Natural killer cell (primary cell): ENCODE measurements around the gene CDC42SE2. TPM values are rescaled to one million over a fixed set of nuclear protein-coding genes. Genes with fewer than 3 reads are reported as not detected.

Experiments used
- ATAC-seq, 3 donors: fragments of 150-1000 bp in 2 of 3; fragments of 200-7000 bp in 1 of 3; cut with Tn5 transposase; 1 replicate in 1 of 3; 2 replicates in 2 of 3; pipeline ENCODE4 v1.10.0; 2021; ENCODE audit warnings: mild to moderate bottlenecking in 2 of 3, moderate library complexity in 2 of 3
- DNase-seq, 2 donors: peaks; one replicate each; pipeline versions ENCODE4 v3.0.0 to v3.0.0-alpha.2; 2013 to 2021; ENCODE audit warnings: mixed read lengths in 1 of 2
- H3K27ac ChIP-seq: one replicate; pipeline ENCODE4 v1.5.1; 2013; ENCODE audit warnings: mild to moderate bottlenecking, low read length
- H3K27me3 ChIP-seq: one replicate; pipeline ENCODE4 v1.6.1; 2013; ENCODE audit warnings: low read length; ENCODE audit not compliant: control insufficient read depth, insufficient read depth
- H3K36me3 ChIP-seq: one replicate; pipeline ENCODE4 v1.6.1; 2013; ENCODE audit warnings: low read length; ENCODE audit not compliant: control insufficient read depth, insufficient read depth
- H3K4me1 ChIP-seq: one replicate; pipeline ENCODE4 v1.6.1; 2013; ENCODE audit warnings: low read length; ENCODE audit not compliant: control insufficient read depth, insufficient read depth
- H3K4me3 ChIP-seq: one replicate; pipeline ENCODE4 v1.5.1; 2013; ENCODE audit warnings: low read length
- H3K9me3 ChIP-seq: one replicate; pipeline ENCODE4 v1.6.1; 2013; ENCODE audit warnings: low read length; ENCODE audit not compliant: control insufficient read depth, insufficient read depth
- H3K27ac Mint-ChIP-seq, 2 donors: one replicate each; pipeline ENCODE4 v1.8.0; 2022; ENCODE audit warnings: mild to moderate bottlenecking in 2 of 2, mixed read lengths in 2 of 2, moderate library complexity in 1 of 2
- H3K27me3 Mint-ChIP-seq, 2 donors: one replicate each; pipeline ENCODE4 v1.8.0; 2022; ENCODE audit warnings: low read depth in 2 of 2, mixed read lengths in 2 of 2
- H3K36me3 Mint-ChIP-seq: one replicate; pipeline ENCODE4 v1.8.0; 2022; ENCODE audit warnings: mixed read lengths
- H3K4me1 Mint-ChIP-seq, 2 donors: one replicate each; pipeline ENCODE4 v1.8.0; 2022; ENCODE audit warnings: mixed read lengths in 2 of 2
- H3K4me3 Mint-ChIP-seq: one replicate; pipeline ENCODE4 v1.8.0; 2022; ENCODE audit warnings: mild to moderate bottlenecking, moderate library complexity, mixed read lengths
- H3K9me3 Mint-ChIP-seq, 2 donors: one replicate each; pipeline ENCODE4 v1.8.0; 2022; ENCODE audit warnings: mixed read lengths in 2 of 2
- CTCF ChIP-seq: fragments of 200-600 bp; IDR thresholded peaks from one replicate; pipeline ENCODE4 v1.8.0; 2022; ENCODE audit warnings: antibody characterized with exemption
- WGBS: methylation state at CpG from one replicate; pipeline ENCODE4 v1.1.7; 2013; ENCODE audit warnings: missing lambda C conversion rate; ENCODE audit not compliant: insufficient coverage; 5-methylcytosine and 5-hydroxymethylcytosine counted together
- intact Hi-C: fragments of 100-400 bp; cut with micrococcal nuclease; formaldehyde crosslinking; loops from one replicate; pipeline ENCODE4 v1.14.2; 2022
- total RNA-seq, 4 donors: library from RNA; stranded (reverse); fragments of 120-200 nt in 1 of 4; gene quantifications; one replicate each; pipeline versions ENCODE4 v1.2.3 to v1.2.4, GENCODE V29; 2013 to 2022

CDC42SE2 gene
- total RNA-seq, 3 donors from 2014 or later (not counting 1 experiment from before 2014, with no cell fraction given) = 140 to 183 (median 166) TPM

DNA sequence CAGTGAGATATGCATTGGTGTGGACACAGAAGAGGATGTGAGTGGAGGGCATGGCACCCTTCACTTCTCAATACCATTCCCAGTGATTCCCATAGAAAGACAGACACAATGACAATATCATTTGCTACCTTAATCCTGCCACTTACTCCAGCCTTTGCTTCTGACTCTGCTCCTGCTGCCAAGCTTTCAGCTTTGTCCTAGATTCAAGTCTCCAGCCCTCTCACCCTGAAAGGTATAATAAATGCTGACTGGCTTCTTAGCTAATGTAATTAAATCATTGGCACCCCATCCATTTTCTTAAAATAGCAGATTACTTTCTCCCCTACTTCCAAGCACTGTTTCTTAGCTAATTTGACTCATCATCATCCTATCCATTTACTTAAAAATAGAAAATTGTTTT, 41.1 kb upstream of the CDC42SE2 start:
- Histone ChIP-seq H3K27me3 (no peaks in the 10 kb centered on the region), H3K36me3 (no peaks in the 10 kb centered on the region), H3K27ac (no peak overlapping the region), H3K4me1 (peaks cover 19% of the 10 kb centered on the region), H3K9me3 (no peaks in the 10 kb centered on the region), H3K4me3 (no peak overlapping the region)
- Mint-ChIP-seq H3K9me3 (no peaks in the 10 kb centered on the region), H3K4me3 (no peak overlapping the region), H3K27ac (no peak overlapping the region), H3K36me3 (no peaks in the 10 kb centered on the region), H3K27me3 (peaks cover 1 to 3% of the 10 kb centered on the region in 2 donors), H3K4me1 (no peaks in the 10 kb centered on the region)
- no peak for TF ChIP-seq CTCF
- intact Hi-C loops = no loop called here
- ATAC-seq (no peak), DNase-seq (no peak)

DNA sequence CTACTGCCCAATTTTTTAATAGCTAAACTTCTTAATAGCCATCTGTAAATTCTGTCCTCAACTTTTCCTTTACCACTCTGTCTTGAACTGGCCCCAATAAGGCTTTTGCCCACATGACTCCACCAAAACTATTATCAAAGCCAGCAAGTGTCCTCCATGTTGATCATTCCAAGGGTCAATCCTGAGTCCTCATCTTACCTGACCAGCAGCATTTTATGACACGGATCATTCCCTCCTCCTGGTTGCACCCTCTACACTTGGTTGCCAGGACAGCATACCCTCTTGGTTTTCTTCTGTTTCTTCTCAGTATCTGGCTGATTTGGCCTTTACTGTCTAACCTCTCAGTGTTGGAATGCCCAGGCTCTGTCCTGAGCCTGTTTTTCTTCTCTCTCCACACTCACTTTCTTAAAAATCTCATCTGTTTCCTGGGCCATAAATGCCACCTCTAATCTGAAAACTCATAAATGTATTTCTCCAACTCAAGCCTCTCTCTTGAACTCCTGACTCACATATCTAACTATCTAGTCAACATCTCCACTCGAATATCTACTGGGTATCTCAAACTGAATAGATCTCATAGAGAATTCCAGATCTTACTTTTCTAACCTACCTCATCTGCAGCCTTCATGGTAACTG, 40.0 kb upstream of the CDC42SE2 start:
- Histone ChIP-seq H3K4me3 (peak overlapping the region; percentile 26), H3K27me3 (no peaks in the 10 kb centered on the region), H3K9me3 (no peaks in the 10 kb centered on the region), H3K36me3 (no peaks in the 10 kb centered on the region), H3K4me1 (peaks cover 19% of the 10 kb centered on the region), H3K27ac (peak overlapping the region; percentile 79)
- Mint-ChIP-seq H3K36me3 (no peaks in the 10 kb centered on the region), H3K4me1 (no peaks in the 10 kb centered on the region), H3K9me3 (no peaks in the 10 kb centered on the region), H3K4me3 (no peak overlapping the region), H3K27ac (no peak overlapping the region), H3K27me3 (no peaks in the 10 kb centered on the region)
- no peak for DNase-seq
- intact Hi-C loops = no loop called here
- WGBS = 78% methylated on average over 2 of the region's 2 CpGs
- TF ChIP-seq CTCF = no peak
- no peak for ATAC-seq

DNA sequence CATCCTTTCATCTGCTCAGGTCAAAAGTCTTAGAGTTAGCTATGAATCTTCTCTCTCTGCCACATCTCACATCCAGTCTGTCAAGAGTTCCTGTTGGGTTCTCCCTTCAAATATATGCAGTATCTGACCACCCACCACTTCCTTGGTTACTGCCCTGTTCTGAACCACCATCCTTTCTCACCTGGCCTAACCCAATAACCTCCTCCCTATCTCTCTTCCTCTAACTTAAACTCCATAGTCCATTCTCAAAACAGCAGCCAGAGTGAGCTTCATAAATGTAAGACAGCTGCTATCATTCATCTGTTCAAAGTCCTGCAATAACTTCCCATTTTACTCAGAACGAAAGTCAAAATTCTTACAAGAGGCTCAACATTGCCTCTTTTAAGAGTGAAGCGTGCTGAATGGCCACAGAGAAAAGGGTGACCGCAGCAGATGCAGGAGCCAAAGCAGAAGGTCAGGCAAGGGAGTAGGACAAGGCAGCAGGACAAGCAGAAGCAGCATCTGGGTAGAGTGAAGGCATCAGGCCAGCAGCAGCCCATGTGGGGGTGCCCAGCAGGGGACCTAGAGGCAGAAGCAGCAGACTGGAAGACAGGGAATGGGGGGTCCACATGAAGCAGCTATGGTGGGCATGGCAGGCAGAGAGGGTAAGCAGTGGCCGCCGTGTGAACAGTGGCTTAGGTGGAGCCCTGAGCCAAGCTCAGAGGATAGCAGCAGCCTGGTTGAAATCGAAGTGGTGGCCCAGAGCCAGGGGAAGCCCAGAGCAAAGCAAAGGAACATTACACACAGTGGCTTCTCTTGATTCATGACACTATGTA, 39.3 kb upstream of the CDC42SE2 start:
- Histone ChIP-seq H3K9me3 (no peaks in the 10 kb centered on the region), H3K36me3 (no peaks in the 10 kb centered on the region), H3K27me3 (no peaks in the 10 kb centered on the region), H3K4me3 (no peak overlapping the region), H3K4me1 (peaks cover 19% of the 10 kb centered on the region), H3K27ac (peak overlapping the region; percentile 79)
- Mint-ChIP-seq H3K4me1 (no peaks in the 10 kb centered on the region), H3K27ac (no peak overlapping the region), H3K9me3 (no peaks in the 10 kb centered on the region), H3K36me3 (no peaks in the 10 kb centered on the region), H3K27me3 (no peaks in the 10 kb centered on the region), H3K4me3 (no peak overlapping the region)
- no peak for TF ChIP-seq CTCF
- intact Hi-C loops = no loop called here
- DNase-seq (peak in 1 of 2 donors; percentile 51), ATAC-seq (peak; percentile 59 to 75 (median 68))
- 41% methylated on average over 6 of the region's 6 CpGs for WGBS
